GM21619 (cell line): Measurements from ENCODE around the gene RAB11FIP3.
"Not testable (repeated sequence)": the region's sequence is repeated elsewhere in the genome, so short reads cannot be mapped to it uniquely, and the experiment has no call there.

Experiments
- ATAC-seq: cut with Tn5 transposase; IDR thresholded peaks from one replicate; pipeline ENCODE4 v1.9.1; 2021; ENCODE audit not compliant: unreplicated experiment

The RAB11FIP3 gene

GRCh38 chr16:492211-492875 is 66.9 kb downstream of the RAB11FIP3 start:
- ATAC-seq: no peak

- ATAC-seq: not testable (repeated sequence)
Measured at GRCh38 chr16:494676-495075, 69.2 kb downstream of the RAB11FIP3 start.

DNA sequence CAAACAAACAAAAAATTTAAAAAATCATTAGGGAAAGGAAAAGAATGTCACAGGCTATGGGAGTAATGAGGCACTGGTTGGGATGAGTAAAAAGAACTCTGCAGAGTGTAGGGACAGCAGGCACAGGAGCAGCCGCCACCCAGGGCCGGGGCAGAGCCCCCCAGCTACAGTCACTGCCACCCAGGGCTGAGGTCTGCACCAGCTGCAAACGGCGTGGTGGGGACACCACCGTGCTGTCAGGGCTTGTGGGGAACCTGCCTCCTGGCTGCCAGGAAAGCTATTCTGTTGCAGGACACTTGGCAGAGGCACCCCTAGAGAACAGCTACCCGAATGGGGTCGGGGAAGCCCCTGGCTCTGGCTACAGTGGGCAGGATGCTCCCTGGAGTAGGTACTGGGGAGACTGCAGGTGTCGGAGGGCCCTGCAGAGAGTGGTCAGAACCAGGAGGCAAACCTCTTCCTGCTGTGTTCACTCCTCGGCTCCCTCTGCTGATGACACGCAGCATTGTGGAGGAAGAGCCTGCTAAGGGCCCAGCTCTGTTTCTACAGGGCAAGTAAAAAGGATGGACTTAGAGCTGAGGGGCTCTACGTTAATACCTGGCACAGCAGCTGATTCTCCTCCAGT is 69.8 kb downstream of the RAB11FIP3 start:
- ATAC-seq: no peak

GRCh38 chr16:496097-496886 is 70.8 kb downstream of the RAB11FIP3 start:
- ATAC-seq: no peak

- ATAC-seq: no peak
Measured at GRCh38 chr16:497258-497657, 71.8 kb downstream of the RAB11FIP3 start.

DNA sequence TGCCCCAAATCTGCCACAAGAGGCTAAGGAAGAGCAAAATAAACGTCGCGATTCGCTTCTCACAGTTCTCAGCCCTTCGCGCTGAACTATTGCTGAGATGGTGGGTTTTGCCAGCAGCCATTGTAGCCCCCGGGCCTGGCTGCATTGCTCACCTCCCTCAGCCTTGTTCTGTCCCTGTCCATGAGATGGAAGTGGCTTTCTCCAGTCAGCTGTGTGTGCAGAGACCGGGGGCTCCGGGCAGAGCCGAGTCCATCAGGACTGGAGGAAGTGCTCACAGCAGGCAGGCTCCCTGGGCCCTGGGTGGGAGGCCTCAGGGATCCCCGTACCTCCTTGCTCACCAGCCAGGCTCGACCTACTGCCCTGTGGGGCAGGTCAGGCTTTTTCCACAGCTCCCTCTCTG is 74.5 kb downstream of the RAB11FIP3 start:
- no peak for ATAC-seq

- ATAC-seq: no peak
Measured at GRCh38 chr16:500709-501108, 75.3 kb downstream of the RAB11FIP3 start.

DNA sequence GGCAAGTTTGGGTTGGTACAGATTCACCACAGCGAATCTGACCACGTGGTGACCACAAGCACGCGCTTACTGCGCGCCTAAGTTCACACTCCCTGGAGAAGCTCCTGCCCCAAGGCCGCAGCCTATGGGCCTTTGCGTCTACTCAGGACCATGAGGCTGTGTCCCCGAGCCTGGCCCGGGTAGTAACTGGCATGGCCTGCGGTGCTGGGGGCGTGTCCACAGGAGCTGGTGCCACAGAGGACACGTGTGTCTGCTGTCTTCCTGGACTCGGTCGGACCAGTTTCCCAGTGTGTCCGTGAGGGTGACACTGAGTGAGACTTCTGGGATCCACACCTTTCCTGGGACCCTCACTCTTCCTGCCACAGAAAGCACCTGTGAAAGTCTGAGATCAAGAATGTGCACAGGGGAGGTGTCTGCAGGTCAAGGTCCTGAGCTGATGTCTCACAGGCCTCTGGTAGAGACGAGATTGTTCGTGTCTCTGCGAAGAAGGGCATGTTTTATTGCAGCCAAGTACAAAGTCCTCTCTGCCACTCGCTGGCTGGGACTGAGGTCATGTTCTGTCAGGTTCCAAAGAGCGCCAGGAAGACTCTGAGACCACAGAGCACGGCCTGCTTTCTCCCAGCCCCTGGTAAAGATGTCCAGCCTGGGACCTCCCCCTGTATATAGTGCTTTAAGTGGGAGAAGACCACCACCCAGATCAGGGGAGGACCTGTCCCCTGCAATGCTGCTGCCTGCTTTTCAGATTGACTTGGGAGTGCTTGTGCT is 76.9 kb downstream of the RAB11FIP3 start:
- no peak for ATAC-seq

DNA sequence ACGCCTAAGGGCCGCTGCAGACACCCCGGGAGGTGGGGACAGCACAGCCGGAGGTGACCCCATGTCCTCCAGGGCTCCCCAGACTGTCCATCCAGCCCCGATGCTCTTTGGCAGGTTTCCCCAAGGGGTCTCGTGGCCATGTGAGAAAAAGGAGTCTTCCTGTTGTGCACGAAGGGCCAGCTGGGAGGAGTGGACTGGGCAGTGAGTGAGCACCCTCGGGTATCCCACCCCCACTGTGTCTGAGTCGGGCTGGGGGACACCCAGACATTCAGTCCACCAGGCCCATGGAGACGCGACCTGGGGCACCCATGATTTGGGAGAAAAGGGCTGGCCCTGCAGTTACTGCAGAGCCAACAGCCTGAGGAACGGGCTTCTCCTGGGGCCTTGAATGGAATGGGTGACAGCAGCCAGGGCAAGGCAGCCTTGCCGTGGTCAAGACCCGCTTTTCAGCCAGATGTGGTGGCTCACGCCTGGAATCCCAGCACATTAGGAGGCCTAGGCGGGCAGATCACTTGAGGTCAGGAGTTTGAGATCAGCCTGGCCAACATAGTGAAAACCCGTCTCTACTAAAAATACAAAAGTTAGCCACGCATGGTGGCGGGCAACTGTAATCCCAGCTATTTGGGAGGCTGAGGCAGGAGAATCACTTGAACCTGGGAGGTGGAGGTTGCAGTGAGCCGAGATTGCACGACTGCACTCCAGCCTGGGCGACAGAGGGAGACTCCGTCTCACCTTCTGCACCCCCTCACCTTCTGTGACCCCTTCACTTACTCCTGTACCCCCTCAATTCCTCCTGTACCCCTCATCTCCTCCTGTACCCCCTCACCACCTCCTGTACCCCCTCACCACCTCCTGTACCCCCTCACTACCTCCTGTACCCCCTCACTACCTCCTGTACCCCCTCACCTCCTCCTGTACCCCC is 78.0 kb downstream of the RAB11FIP3 start:
- ATAC-seq: no peak

DNA sequence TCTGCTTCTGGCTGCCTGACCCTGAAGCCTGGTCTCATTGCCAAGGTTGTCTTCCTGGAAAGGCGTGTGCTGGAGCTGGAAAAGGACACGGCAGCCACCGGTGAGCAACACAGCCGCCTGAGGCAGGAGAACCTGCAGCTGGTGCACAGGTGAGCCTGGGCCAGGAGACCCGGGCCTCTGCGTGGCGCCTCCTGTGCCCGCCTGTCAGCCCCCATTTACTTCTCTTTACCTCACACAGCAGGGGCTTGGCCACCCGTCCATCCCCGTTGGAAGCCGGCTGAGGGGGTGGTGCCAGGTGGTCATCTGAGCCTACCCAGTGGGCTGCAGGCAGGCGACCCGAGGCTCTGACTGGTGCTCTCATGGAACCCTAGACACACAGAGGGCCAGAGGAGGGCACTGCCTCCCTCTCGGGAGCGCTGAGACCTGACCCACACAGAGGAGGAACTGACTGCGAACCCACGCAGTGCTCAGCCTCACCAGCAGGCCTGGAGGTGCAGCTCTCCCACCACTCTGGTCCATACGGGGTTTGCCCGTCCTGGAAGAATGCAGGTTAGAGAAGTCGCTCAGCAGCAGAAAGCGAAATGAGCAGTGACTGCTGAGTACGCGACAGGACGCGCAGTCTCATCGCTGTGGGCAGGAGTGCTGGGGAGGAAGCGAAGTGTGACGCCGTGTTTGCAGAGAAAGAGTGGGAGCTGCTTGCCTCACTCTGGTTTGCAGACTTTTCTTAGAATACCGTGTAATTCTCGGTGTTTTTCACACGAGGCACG is 80.2 kb downstream of the RAB11FIP3 start:
- no peak for ATAC-seq

DNA sequence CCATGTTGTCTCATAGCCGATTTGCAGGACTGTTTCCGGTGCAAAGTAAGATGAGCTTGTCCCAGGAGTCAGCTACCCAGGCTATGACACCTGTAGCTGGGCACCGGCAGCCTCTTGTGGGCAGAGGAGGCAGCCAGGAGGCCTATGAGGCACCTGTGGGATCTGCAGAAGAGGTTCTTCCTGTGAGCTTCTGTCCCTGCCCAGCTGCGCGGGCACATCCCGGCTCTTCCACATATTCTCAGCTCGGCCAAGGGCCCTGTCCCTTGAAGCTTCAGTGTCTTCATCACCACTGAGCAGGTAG is 80.7 kb downstream of the RAB11FIP3 start:
- no peak for ATAC-seq

DNA sequence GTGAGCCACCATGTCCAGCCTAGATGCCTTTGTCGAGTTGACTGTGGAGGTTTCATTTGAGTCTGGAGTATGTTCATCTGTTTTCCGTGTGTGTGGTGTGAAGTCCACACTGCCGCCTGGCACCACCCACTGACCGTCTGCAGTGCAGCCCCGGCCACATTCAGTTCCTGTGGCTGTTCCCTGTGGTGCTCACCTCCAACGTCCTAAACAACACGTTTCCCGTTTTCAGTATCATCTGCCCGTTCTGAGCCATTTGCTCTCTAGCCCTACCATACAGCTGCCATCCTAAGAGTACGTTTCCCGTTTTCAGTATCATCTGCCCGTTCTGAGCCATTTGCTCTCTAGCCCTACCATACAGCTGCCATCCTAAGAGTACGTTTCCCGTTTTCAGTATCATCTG is 82.1 kb downstream of the RAB11FIP3 start:
- not testable (repeated sequence) for ATAC-seq

DNA sequence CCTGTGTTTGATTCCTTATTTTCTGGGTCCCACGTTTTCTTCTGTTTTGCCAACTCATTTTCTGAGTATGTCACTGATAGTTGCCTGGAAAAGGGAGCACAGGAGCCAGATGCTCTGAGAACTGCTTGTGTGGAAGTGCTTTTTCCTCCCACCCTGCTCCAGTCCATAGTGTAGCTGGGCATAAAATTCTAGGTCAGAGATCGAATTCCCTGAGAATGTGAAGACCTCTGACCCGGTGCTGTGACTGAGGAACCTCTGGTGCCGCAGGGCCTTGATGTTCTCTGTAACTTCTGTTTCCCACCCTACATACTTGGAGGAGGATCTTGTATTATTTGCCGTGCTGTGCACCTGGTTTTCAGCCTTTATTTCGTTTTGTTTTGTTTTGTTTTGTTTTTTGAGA is 82.5 kb downstream of the RAB11FIP3 start:
- no peak for ATAC-seq

DNA sequence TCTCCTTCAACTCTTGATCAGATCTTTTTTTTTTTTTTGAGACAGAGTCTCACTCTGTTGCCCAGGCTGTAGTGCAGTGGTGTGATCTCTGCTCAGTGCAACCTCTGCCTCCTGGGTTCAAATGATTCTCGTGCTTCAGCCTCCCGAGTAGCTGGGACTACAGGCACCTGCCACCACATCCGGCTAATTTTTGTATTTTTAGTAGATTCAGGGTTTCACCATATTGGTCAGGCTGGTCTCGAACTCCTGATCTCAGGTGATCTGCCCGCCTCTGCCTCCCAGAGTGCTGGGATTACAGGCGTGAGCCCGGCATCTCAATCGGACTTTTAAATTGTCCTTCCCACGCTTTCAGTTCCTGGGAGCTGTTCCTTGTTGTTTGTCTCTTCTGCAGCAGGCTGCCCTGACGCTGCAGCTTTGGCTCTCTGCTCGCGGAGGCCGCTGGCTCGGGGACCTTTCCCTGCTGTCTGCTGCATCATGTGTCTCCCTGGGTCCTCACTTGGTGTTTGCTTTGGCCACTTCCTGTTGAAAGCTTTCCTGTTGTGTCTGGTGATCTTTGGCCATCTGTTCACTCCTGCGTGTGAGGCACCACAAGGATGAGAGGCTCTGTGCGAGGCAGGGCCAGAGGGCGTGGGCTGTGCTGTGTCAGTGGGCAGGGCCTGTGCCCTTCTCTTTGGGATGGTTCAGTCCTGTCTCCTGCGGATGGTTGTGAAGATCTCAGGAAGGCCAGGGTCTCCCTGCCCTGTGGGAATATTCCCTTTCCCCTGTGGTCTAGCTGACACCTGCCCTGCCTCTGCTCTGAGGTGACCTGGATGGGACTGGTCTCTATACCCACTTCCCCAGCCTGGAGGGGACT is 83.7 kb downstream of the RAB11FIP3 start:
- ATAC-seq: no peak

DNA sequence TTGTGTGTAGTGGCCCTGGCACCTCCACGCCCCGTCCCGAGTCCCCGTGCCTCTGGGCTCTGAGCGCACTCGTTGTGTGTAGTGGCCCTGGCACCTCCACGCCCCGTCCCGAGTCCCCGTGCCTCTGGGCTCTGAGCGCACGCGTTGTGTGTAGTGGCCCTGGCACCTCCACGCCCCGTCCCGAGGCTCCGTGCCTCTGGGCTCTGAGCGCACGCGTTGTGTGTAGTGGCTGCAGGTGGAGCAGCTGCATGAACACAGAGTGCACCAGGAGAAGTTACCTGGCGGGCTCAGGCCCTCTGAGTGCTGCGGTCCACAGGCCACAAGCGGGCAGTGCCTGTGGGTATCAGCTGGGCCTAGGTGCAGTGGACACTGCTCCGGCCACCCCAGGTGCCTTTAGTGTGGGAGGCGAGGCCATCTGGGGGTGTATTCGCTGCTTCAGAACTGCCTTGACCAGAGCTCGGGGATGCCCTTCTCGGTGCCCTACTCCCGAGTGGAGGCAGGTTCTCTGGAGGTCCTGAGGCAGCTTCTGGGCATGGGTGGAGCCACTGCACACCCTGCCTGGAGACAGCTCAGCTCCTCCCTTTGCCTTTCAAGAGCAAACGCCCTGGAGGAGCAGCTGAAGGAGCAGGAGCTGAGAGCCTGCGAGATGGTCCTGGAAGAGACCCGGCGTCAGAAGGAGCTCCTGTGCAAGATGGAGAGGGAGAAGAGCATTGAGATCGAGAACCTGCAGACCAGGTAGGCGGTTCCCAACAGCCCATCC is 84.8 kb downstream of the RAB11FIP3 start:
- ATAC-seq: no peak

DNA sequence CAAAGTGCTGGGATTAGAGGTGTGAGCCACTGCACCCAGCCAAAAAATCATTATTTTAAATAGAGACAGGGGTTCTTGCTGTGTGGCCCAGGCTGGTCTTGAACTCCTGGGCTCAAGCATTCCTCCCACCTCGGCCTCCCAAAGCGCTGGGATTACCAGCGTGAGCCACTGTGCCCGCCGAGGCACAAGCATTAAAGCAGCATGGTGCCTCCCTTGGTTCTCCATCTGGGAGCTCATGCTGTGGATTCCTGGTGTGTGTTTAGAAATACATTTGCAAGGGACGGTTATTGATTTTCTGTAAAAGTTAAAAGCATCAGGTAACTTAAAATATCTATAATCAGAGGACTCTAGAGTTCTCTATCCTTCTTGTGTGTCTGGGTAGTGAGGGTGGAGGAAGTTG is 87.4 kb downstream of the RAB11FIP3 start:
- ATAC-seq: no peak

DNA sequence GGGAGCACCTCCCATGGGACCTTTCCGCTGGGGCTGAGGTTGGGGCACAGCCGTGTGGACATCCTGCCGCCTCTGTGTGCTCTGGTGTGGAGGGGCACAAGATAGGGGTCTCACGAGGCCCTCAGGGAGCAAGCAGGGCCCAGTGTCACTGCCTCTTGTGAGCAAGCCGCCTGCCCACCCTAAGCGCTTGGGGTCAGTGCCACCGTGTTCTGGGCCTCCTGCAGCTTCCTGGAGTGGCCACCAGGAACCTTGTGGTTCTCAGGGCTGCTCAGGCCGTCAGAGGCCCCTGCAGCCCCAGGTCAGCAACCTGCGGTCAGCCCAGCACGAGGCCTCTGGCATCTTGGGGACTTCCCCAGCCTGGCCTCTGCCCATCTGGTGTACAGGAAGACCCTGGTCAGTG is 88.5 kb downstream of the RAB11FIP3 start:
- ATAC-seq: no peak
